Measurements from ENCODE around the gene DPM3. TPM values are rescaled to one million over a fixed set of nuclear protein-coding genes. Genes with fewer than 3 reads are reported as not detected.

DPM3 gene
- total and polyA plus RNA-seq, 9 of the 15 experiments (the other 6 are each of a cell fraction or from before 2014, with no cell fraction given): 3.7 to 120 (median 36.4) TPM

GRCh38 chr1:155186067-155186793 is 45.9 kb upstream of the DPM3 start:
- in situ Hi-C loops (cut with MboI): no loop called here
- no peak overlapping the region for H2AFZ ChIP-seq (ENCODE audit: low read depth, low read length)
- H3K4me3 ChIP-seq: no peak overlapping the region
- H3K27ac ChIP-seq (ENCODE audit: extremely low read depth, low read depth, low read length): no peak overlapping the region
- intact Hi-C loops (cut with micrococcal nuclease): no loop called here
- no peak overlapping the region for H3K4me2 ChIP-seq (ENCODE audit: insufficient read depth, low read length)
- FAIRE-seq (no peak), ATAC-seq (peak; percentile 42; the same call in 2 of the 3 replicates), DNase-seq (ENCODE audit: extremely low read depth in 1 of 4, low spot score in 3 of 4) (no peak)
- H3K9me1 ChIP-seq (ENCODE audit: control insufficient read depth, insufficient read depth, low read length): no peaks in the 10 kb centered on the region
- no peaks in the 10 kb centered on the region for H3K79me2 ChIP-seq (ENCODE audit: control insufficient read depth, insufficient read depth, low read length)
- no peaks in the 10 kb centered on the region for H3K9me3 ChIP-seq (replicated peaks; ENCODE audit: control insufficient read depth, insufficient read depth, low read depth, low read length)
- TF ChIP-seq FOXA1 (IDR thresholded peaks at IDR 0.05; ENCODE audit: borderline replicate concordance): no peak
- no peak for TF ChIP-seq GABPB1 (CRISPR knock-in tag; IDR thresholded peaks at IDR 0.05)
- no peak for TF ChIP-seq RFX7 (CRISPR knock-in tag; IDR thresholded peaks at IDR 0.05)
- no peak for TF ChIP-seq PHF20 (IDR thresholded peaks at IDR 0.05; ENCODE audit: partially characterized antibody)
- no peak for TF ChIP-seq ZNF785 (CRISPR knock-in tag; IDR thresholded peaks at IDR 0.05)
- no peak for TF ChIP-seq PTTG1 (tag; IDR thresholded peaks at IDR 0.05; ENCODE audit: low read depth)
- TF ChIP-seq FOXM1 (IDR thresholded peaks at IDR 0.05; ENCODE audit: low read depth): no peak
- TF ChIP-seq FOXM1 (CRISPR knock-in tag; IDR thresholded peaks at IDR 0.05; ENCODE audit: low read depth): no peak
- TF ChIP-seq HDGF (IDR thresholded peaks at IDR 0.05): no peak
- no peak for TF ChIP-seq WHSC1 (IDR thresholded peaks at IDR 0.05; ENCODE audit: low read length)
- no peak for TF ChIP-seq NFE2 (IDR thresholded peaks at IDR 0.05; ENCODE audit: low read depth)
- TF ChIP-seq ARID1B (IDR thresholded peaks at IDR 0.05): no peak
- TF ChIP-seq CSDE1 (IDR thresholded peaks at IDR 0.05): no peak
- TF ChIP-seq NFXL1 (CRISPR knock-in tag; IDR thresholded peaks at IDR 0.05): no peak
- no peak for TF ChIP-seq FOS (IDR thresholded peaks at IDR 0.05; ENCODE audit: extremely low read depth, insufficient read length)
- no peak for TF ChIP-seq SRSF1 (IDR thresholded peaks at IDR 0.05; ENCODE audit: low read depth, low read length)
- TF ChIP-seq MAFG (tag; conservative IDR thresholded peaks at IDR 0.05): no peak
- no peak for TF ChIP-seq E2F3 (CRISPR knock-in tag; IDR thresholded peaks at IDR 0.05)
- TF ChIP-seq SAFB2 (IDR thresholded peaks at IDR 0.05; ENCODE audit: borderline replicate concordance, low read depth, low read length, severe bottlenecking): no peak
- no peak for TF ChIP-seq STAT5B (CRISPR knock-in tag; IDR thresholded peaks at IDR 0.05)
- no peak for TF ChIP-seq TOE1 (IDR thresholded peaks at IDR 0.05; ENCODE audit: borderline replicate concordance)
- TF ChIP-seq TOE1 (CRISPR knock-in tag; IDR thresholded peaks at IDR 0.05; ENCODE audit: borderline replicate concordance, low read depth): no peak
- H3K4me1 ChIP-seq (replicated peaks in 1 of 2; ENCODE audit: control insufficient read depth in 2 of 2, insufficient read depth in 2 of 2, low read length in 2 of 2): peaks cover 0 to 33% of the 10 kb centered on the region in 2 experiments; a peak in 3 of 5 replicates
- no TSS peak for BruUV-seq (replicated peaks)
- 77% methylated on average over 7 of the region's 8 CpGs for WGBS (ENCODE audit: insufficient coverage, low coverage, missing lambda C conversion rate)
- CTCF ChIA-PET (ENCODE audit: low intra/inter-chr PET ratio): no interaction called here
- H4K20me1 ChIP-seq (replicated peaks; ENCODE audit: control insufficient read depth, insufficient read depth, low read length): no peaks in the 10 kb centered on the region
- no peaks in the 10 kb centered on the region for H3K36me3 ChIP-seq (ENCODE audit: control insufficient read depth, insufficient read depth, low read length)
- H3K9ac ChIP-seq (ENCODE audit: insufficient read depth in 1 of 2, low read depth in 2 of 2, low read length in 2 of 2): peak overlapping the region in 1 of 2 experiments; percentile 33; a peak in 2 of 4 replicates
- H3K27me3 ChIP-seq (ENCODE audit: control insufficient read depth in 2 of 2, insufficient read depth in 2 of 2, low read length in 2 of 2): no peaks in the 10 kb centered on the region
- POLR2A ChIA-PET: interaction anchor here (0.6 to 1.2 kb wide), 2 partner anchors 9 to 11 kb away, joined by 3 to 5 read pairs; no protein-coding TSS in a partner anchor

All from K562 (cell line).